ENCODE measurements around the gene NF2. TPM values are rescaled to one million over a fixed set of nuclear protein-coding genes. Genes with fewer than 3 reads are reported as not detected.

NF2 gene
- total RNA-seq, 1 experiment from 2014 or later, result 50.9 TPM

- Histone ChIP-seq H3K9me3 (ENCODE audit: control insufficient read depth, low read depth, low read length) (no peaks in the 10 kb centered on the region), H3K56ac (ENCODE audit: insufficient read length, low read depth, low read length) (no peak overlapping the region), H3K27me3 (ENCODE audit: insufficient read depth, low read length) (no peaks in the 10 kb centered on the region), H4K8ac (replicated peaks; ENCODE audit: insufficient read length, low read depth, low read length) (no peak overlapping the region), H3T11ph (ENCODE audit: low read length) (no peak overlapping the region), H3K14ac (ENCODE audit: insufficient read depth, low read length) (no peak overlapping the region), H3K27ac (ENCODE audit: insufficient read length, low read depth, low read length) (no peak overlapping the region), H4K91ac (ENCODE audit: insufficient read length, low read depth, low read length) (no peak overlapping the region), H2AK5ac (ENCODE audit: insufficient read length, low read length) (no peak overlapping the region), H3K9ac (ENCODE audit: extremely low read depth, insufficient read length, low read length) (no peak overlapping the region), H3K4ac (ENCODE audit: low read depth, low read length) (no peak overlapping the region), H2BK15ac (ENCODE audit: low read depth, low read length) (no peak overlapping the region), H3K18ac (ENCODE audit: insufficient read length, low read depth, low read length) (no peak overlapping the region), H3K23me2 (ENCODE audit: insufficient read length, low read depth, low read length, poor library complexity, severe bottlenecking) (no peaks in the 10 kb centered on the region), H2AFZ (ENCODE audit: low read length) (no peak overlapping the region), H2BK12ac (ENCODE audit: insufficient read length, low read depth, low read length) (no peak overlapping the region), H2BK20ac (ENCODE audit: low read depth, low read length, poor library complexity, severe bottlenecking) (no peak overlapping the region), H3K23ac (ENCODE audit: insufficient read length, low read depth, low read length) (no peak overlapping the region), H3K79me1 (ENCODE audit: insufficient read depth, low read depth, low read length, poor library complexity, severe bottlenecking) (no peaks in the 10 kb centered on the region), H4K20me1 (ENCODE audit: control insufficient read depth, insufficient read depth, insufficient read length) (peaks cover 2% of the 10 kb centered on the region), H2BK5ac (ENCODE audit: insufficient read length, low read length) (no peak overlapping the region), H3K79me2 (ENCODE audit: insufficient read depth, low read length) (no peaks in the 10 kb centered on the region), H3K4me1 (ENCODE audit: insufficient read depth, low read length) (no peaks in the 10 kb centered on the region), H4K5ac (ENCODE audit: insufficient read length, low read depth, low read length) (no peak overlapping the region), H2BK120ac (ENCODE audit: low read depth, low read length, poor library complexity, severe bottlenecking) (no peak overlapping the region), H3K4me2 (ENCODE audit: insufficient read depth, insufficient read length, low read length) (no peak overlapping the region)
- peaks cover 8% of the 10 kb centered on the region for H3K27me3 Mint-ChIP-seq (ENCODE audit: low read depth)
- peaks cover 15 to 29% of the 10 kb centered on the region in 2 experiments for H3K4me1 Mint-ChIP-seq
- no peak overlapping the region for H3K27ac Mint-ChIP-seq
- DNase-seq, result no peak
- no peak for TF ChIP-seq CTCF (conservative IDR thresholded peaks at IDR 0.05)
- no peaks in the 10 kb centered on the region for H3K9me3 Mint-ChIP-seq
- H3K36me3 Mint-ChIP-seq (ENCODE audit: insufficient read depth in 1 of 3, low read depth in 3 of 3), result no peaks in the 10 kb centered on the region
- no peak overlapping the region for H3K4me3 Mint-ChIP-seq
- no CpG with 5 or more reads among the region's 18 CpGs for WGBS (ENCODE audit: extremely low coverage, insufficient read length, low lambda C conversion rate)
Observed at GRCh38 chr22:29731058-29731850, 127.8 kb downstream of the NF2 start.

Measured in H9 (cell line).